Chondrocyte (in vitro differentiated cells): ENCODE data around the gene VKORC1. TPM values are rescaled to one million over a fixed set of nuclear protein-coding genes. Genes with fewer than 3 reads are reported as not detected.

Experiments used
- DNase-seq: peaks from one replicate; pipeline ENCODE4 v3.0.0; 2021; ENCODE audit warnings: mixed read lengths, low spot score
- H3K27ac Mint-ChIP-seq: one replicate; pipeline ENCODE4 v1.8.0; 2021; ENCODE audit warnings: mild to moderate bottlenecking, moderate library complexity, mixed read lengths; ENCODE audit not compliant: unreplicated experiment
- H3K27me3 Mint-ChIP-seq: 2 replicates; pipeline ENCODE4 v1.8.0; 2021; ENCODE audit warnings: low read depth, mixed read lengths
- H3K36me3 Mint-ChIP-seq: 2 replicates; pipeline ENCODE4 v1.8.0; 2021; ENCODE audit warnings: low read depth, mixed read lengths
- H3K4me1 Mint-ChIP-seq: 2 replicates; pipeline ENCODE4 v1.8.0; 2021; ENCODE audit warnings: low read depth, mild to moderate bottlenecking, mixed read lengths
- H3K4me3 Mint-ChIP-seq: one replicate; pipeline ENCODE4 v1.8.0; 2021; ENCODE audit warnings: mild to moderate bottlenecking, moderate library complexity, mixed read lengths; ENCODE audit not compliant: unreplicated experiment
- H3K9me3 Mint-ChIP-seq: 2 replicates; pipeline ENCODE4 v1.8.0; 2021; ENCODE audit warnings: low read depth, mixed read lengths
- CTCF ChIP-seq: fragments of 200-600 bp; sonication (generic); IDR thresholded peaks from 2 replicates; pipeline ENCODE4 v1.5.0; 2021; ENCODE audit warnings: antibody characterized with exemption, mild to moderate bottlenecking, moderate library complexity
- total RNA-seq: library from RNA; stranded (reverse); gene quantifications from 3 replicates; pipeline ENCODE4 v1.2.1, GENCODE V29; 2021

VKORC1 gene
- total RNA-seq, 1 donor from 2014 or later, result 199 TPM

DNA sequence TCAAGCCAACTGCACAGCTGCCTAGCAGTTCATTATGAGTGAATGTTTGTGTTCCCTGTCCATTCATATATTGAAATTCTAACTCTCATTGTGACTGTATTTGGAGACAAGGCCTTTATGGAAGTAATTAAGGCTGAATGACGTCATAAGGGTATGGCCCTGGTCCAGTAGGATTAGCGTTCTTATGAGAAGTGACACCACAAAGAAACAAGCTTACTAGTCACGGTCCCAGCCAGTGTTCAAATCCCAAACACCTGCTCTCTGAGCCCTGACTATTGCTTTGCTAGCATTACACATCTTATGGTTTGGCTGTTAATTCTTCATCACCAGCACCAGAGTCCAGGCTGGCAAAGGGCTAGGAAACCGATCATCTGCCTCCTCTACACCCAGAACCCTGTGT, 22.7 kb downstream of the VKORC1 start:
- DNase-seq, result no peak
- Mint-ChIP-seq H3K36me3 (no peaks in the 10 kb centered on the region), H3K4me1 (peaks cover 28% of the 10 kb centered on the region), H3K4me3 (peak overlapping the region; percentile 99), H3K9me3 (no peaks in the 10 kb centered on the region), H3K27me3 (no peaks in the 10 kb centered on the region), H3K27ac (peak overlapping the region; percentile 98)
- TF ChIP-seq CTCF, result no peak

DNA sequence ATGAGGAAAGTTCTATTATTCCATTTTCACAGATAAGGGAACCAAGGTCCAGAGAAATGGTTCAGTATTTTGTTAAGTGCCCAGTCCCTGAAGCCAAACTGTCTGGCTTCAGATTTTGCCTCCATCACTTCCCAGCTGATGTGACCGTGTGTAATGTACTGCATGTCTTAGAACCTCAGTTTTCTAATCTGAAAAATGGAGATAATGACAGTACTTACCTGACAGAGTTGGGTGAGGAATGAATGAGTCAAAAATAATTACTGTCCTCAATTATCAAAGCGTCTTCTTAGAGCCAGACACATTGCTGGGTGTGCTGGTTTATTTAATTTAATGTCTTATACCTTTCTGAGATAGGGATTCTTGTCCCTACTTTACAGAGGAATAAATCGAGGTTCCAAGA, 27.3 kb downstream of the VKORC1 start:
- TF ChIP-seq CTCF, result no peak
- Mint-ChIP-seq H3K36me3 (peaks cover 9% of the 10 kb centered on the region), H3K4me3 (no peak overlapping the region), H3K4me1 (peaks cover 43% of the 10 kb centered on the region), H3K27ac (no peak overlapping the region), H3K9me3 (no peaks in the 10 kb centered on the region), H3K27me3 (no peaks in the 10 kb centered on the region)
- DNase-seq, result no peak

DNA sequence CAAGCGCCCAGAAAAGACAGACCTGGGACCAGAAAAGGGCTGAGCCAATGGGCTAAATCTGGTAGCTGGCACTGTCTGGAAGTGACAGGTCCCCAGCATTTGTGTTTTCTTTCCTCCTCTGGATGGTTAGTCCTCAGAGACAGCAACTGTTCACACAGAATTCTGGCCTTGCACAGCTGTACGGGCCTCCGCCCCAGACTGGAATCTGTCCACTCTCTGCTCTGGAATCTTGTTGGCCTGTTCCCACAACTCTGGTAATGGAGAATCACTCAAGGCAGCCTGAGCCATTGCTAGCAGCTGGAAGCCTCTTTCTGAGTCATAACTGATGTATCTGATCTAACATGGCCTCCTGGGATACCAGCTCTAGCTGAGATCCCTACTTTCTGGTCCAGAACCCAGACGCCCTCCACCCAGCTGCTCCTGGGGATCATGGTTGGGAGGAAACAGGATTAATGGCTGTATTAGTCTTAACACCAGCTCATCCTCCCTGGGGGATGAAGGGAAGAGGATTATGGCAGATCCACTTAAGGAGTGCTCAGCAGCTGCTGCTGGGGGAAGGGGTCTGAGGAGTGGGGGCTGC, 29.6 kb downstream of the VKORC1 start:
- no peak for TF ChIP-seq CTCF
- Mint-ChIP-seq H3K36me3 (peaks cover 13% of the 10 kb centered on the region), H3K9me3 (no peaks in the 10 kb centered on the region), H3K4me3 (peak overlapping the region; percentile 35), H3K27me3 (no peaks in the 10 kb centered on the region), H3K27ac (peak overlapping the region; percentile 99), H3K4me1 (peaks cover 34% of the 10 kb centered on the region)
- no peak for DNase-seq

DNA sequence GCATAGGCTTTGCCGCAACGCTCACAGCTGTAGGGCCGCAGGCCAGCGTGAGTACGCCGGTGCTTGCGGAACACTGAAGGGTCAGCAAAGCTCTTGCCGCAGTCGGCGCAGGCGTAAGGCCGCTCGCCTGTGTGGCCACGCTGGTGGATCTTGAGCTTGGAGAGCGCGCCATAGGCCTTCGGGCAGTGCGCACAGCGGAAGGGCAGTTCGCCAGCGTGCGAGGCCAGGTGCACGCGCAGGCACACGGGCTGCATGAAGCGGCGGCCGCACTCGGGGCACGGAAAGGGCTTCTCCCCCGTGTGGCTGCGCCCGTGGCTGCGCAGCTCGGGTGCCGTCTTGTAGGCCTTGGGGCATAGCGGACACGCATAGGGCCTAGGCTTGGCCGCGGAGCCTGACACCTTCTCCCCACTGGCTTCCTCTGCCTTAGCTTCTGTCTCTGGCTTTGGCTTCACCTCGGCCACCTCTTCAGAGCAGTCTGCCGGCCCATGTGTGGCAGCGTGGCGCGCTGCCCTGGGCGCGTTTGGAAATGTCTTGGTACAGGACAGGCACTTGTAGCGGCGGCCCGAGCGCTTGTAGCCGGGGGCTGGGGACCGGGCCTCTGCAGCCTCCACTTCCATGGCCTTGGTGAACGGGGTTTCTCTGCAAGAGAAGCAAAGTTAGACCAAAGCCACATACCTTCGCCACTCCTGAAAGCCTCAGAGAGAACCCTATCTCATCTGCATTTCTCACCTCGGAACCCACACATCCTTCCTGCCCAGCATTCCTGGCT, 30.6 kb downstream of the VKORC1 start:
- H3K27me3 Mint-ChIP-seq, result no peaks in the 10 kb centered on the region
- DNase-seq, result no peak
- peaks cover 34% of the 10 kb centered on the region for H3K4me1 Mint-ChIP-seq
- H3K4me3 Mint-ChIP-seq, result peak overlapping the region; percentile 35
- H3K9me3 Mint-ChIP-seq, result no peaks in the 10 kb centered on the region
- H3K27ac Mint-ChIP-seq, result peak overlapping the region; percentile 99
- TF ChIP-seq CTCF, result no peak
- peaks cover 13% of the 10 kb centered on the region for H3K36me3 Mint-ChIP-seq

GRCh38 chr16:31063495-31063842, 31.1 kb downstream of the VKORC1 start:
- Mint-ChIP-seq H3K9me3 (no peaks in the 10 kb centered on the region), H3K27me3 (no peaks in the 10 kb centered on the region), H3K27ac (peak overlapping the region; percentile 69), H3K4me1 (peaks cover 34% of the 10 kb centered on the region), H3K4me3 (peak overlapping the region; percentile 16), H3K36me3 (peaks cover 13% of the 10 kb centered on the region)
- TF ChIP-seq CTCF, result no peak
- DNase-seq, result no peak
